Measurements from ENCODE around the gene PRG3. TPM values are rescaled to one million over a fixed set of nuclear protein-coding genes. Genes with fewer than 3 reads are reported as not detected.

Gene PRG3
- total and polyA plus RNA-seq, 8 donors, result not detected

GRCh38 chr11:57394203-57394965, 13.4 kb upstream of the PRG3 start:
- no peaks in the 10 kb centered on the region for H3K4me1 ChIP-seq
- H3K4me3 ChIP-seq, result no peak overlapping the region
- H3K27me3 ChIP-seq, result no peaks in the 10 kb centered on the region
- DNase-seq, result no peak
- ATAC-seq, result no peak
- no peak for FAIRE-seq
- WGBS, 2 donors, result 72% methylated on average over 4 of the region's 4 CpGs
- intact Hi-C loops (cut with DNase I), result no loop called here
- H3K36me3 ChIP-seq, result no peaks in the 10 kb centered on the region
- no peak for TF ChIP-seq CTCF (IDR thresholded peaks at IDR 0.05)
- H3K9me3 ChIP-seq, result no peaks in the 10 kb centered on the region
- H3K27ac ChIP-seq, result no peak overlapping the region

GRCh38 chr11:57392763-57393105, 11.8 kb upstream of the PRG3 start:
- H3K36me3 ChIP-seq, result no peaks in the 10 kb centered on the region
- DNase-seq (no peak), FAIRE-seq (no peak), ATAC-seq (no peak)
- TF ChIP-seq CTCF (IDR thresholded peaks at IDR 0.05), result no peak
- H3K27ac ChIP-seq, result no peak overlapping the region
- WGBS, 2 donors, result 85% methylated on average over 4 of the region's 4 CpGs
- no peak overlapping the region for H3K4me3 ChIP-seq
- H3K27me3 ChIP-seq, result no peaks in the 10 kb centered on the region
- intact Hi-C loops (cut with DNase I), result no loop called here
- H3K9me3 ChIP-seq, result no peaks in the 10 kb centered on the region
- H3K4me1 ChIP-seq, result no peaks in the 10 kb centered on the region

- FAIRE-seq, result no peak
- 70% methylated on average over 8 of the region's 8 CpGs for WGBS, 2 donors
- DNase-seq, result no peak
- H3K9me3 ChIP-seq, result no peaks in the 10 kb centered on the region
- no peak overlapping the region for H3K27ac ChIP-seq
- no peak for ATAC-seq
- H3K4me3 ChIP-seq, result no peak overlapping the region
- intact Hi-C loops (cut with DNase I), result no loop called here
- no peak for TF ChIP-seq CTCF (IDR thresholded peaks at IDR 0.05)
- no peaks in the 10 kb centered on the region for H3K36me3 ChIP-seq
- H3K4me1 ChIP-seq, result no peaks in the 10 kb centered on the region
- no peaks in the 10 kb centered on the region for H3K27me3 ChIP-seq
Observed at GRCh38 chr11:57392066-57392762, 11.3 kb upstream of the PRG3 start.

- ATAC-seq (no peak), FAIRE-seq (no peak), DNase-seq (no peak)
- Histone ChIP-seq H3K9me3 (no peaks in the 10 kb centered on the region), H3K27ac (no peak overlapping the region), H3K4me1 (no peaks in the 10 kb centered on the region), H3K4me3 (no peak overlapping the region), H3K36me3 (no peaks in the 10 kb centered on the region), H3K27me3 (no peaks in the 10 kb centered on the region)
- 73 to 85% methylated on average over 2 of the region's 2 CpGs for WGBS, 2 donors
- intact Hi-C loops (cut with DNase I), result no loop called here
- no peak for TF ChIP-seq CTCF (IDR thresholded peaks at IDR 0.05)
Observed at GRCh38 chr11:57391539-57391938, 10.6 kb upstream of the PRG3 start.

- Histone ChIP-seq H3K4me3 (no peak overlapping the region), H3K27me3 (no peaks in the 10 kb centered on the region), H3K27ac (no peak overlapping the region), H3K9me3 (no peaks in the 10 kb centered on the region), H3K36me3 (no peaks in the 10 kb centered on the region), H3K4me1 (no peaks in the 10 kb centered on the region)
- no peak for FAIRE-seq
- no peak for ATAC-seq
- DNase-seq, result no peak
- no peak for TF ChIP-seq CTCF (IDR thresholded peaks at IDR 0.05)
- intact Hi-C loops (cut with DNase I), result no loop called here
- WGBS, 2 donors, result 81 to 91% methylated on average over 3 of the region's 3 CpGs
Observed at GRCh38 chr11:57391111-57391510, 10.2 kb upstream of the PRG3 start.

All from pancreas (tissue), 10 donors.